ENCODE data around the gene UPF2.

- no peak for TF ChIP-seq CTCF (IDR thresholded peaks at IDR 0.05; ENCODE audit: borderline replicate concordance, extremely low read depth, low read length, poor library complexity, severe bottlenecking)
- no peak for TF ChIP-seq EZH2 (IDR thresholded peaks at IDR 0.05; ENCODE audit: borderline replicate concordance, low read depth, low read length, severe bottlenecking)
Measured at GRCh38 chr10:11958956-11959355, 83.7 kb downstream of the UPF2 start.

All from DND-41 (cell line).